NCI-H524 treated with DMSO at 0.1 percent for 48 hours (cell line): ENCODE results near the gene FBXO44.
"Not testable (repeated sequence)": the region's sequence is repeated elsewhere in the genome, so short reads cannot be mapped to it uniquely, and the experiment has no call there.

Experiments
- DNase-seq: peaks from one replicate; lab custom pipeline; 2025; lab: John Stamatoyannopoulos, UW

The FBXO44 gene, protein sequence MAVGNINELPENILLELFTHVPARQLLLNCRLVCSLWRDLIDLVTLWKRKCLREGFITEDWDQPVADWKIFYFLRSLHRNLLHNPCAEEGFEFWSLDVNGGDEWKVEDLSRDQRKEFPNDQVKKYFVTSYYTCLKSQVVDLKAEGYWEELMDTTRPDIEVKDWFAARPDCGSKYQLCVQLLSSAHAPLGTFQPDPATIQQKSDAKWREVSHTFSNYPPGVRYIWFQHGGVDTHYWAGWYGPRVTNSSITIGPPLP

DNA sequence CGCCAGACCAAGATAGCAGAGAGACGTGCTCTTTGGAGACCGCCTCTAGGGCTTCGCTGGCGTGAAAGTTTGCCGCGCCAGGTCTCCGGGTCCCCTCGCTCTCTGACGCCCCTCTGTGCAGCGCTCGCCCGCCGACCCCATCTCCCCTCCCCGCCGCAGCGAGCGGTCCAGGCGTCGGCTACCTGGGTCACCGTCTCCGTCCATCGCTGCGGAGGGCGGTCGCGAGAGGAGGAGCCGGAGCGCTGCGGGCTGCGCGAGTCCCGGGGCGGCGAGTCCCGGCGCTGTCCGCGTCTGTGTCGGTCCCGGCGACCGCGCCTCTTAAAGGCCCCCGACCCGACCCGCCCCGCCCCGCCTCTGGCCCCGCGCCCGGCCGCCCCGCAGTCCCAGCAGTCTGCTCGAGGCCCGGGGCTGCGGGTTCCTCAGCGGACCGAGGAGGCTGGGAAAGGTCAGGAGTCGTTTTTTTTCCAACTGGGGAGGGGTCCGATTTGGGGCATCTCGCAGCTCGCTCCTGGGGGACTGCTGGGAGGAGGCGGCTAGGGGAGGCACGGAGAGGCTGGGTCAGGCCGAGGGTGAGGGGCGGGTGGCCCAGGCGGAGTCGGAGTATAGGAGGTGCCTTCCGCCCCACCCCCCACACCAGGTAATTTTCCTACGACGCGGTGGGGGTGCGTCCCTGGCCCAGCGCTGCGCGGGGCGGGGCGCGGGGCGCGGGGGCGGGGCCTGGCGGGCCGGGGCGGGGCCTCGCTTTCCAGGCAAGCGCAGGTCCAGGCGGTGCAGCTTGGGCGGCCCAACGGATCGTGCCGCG lies at the start of gene FBXO44, which contains the start of gene FBXO2:
Gene FBXO44 (plus strand): TSS at position 741 of the 802 bp plus-strand sequence. CDS start 959 bp downstream, outside the sequence.
Gene FBXO2 (minus strand): TSS at position 293 of the 802 bp plus-strand sequence. CDS start 89 bp downstream, at position 204.
- no peak for DNase-seq

DNA sequence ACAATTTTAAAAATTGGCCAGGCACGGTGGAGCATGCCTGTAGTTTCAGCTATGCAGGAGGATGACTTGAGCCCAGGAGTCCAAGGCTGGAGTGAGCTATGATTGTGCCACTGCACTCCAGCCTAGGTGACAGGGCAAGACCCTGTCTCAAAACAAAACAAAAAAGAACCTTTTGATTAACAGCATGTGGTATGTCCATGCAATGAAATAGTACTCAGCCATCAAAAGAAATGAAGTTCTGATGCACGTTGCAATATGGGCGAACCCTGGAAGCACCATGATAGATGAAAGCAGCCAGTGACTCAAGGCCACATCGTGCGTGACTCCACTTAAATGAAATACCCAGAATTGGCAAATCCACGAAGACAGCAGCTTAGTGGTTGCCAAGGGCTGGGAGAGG lies 47.9 kb upstream of the FBXO44 start:
- no peak for DNase-seq

DNA sequence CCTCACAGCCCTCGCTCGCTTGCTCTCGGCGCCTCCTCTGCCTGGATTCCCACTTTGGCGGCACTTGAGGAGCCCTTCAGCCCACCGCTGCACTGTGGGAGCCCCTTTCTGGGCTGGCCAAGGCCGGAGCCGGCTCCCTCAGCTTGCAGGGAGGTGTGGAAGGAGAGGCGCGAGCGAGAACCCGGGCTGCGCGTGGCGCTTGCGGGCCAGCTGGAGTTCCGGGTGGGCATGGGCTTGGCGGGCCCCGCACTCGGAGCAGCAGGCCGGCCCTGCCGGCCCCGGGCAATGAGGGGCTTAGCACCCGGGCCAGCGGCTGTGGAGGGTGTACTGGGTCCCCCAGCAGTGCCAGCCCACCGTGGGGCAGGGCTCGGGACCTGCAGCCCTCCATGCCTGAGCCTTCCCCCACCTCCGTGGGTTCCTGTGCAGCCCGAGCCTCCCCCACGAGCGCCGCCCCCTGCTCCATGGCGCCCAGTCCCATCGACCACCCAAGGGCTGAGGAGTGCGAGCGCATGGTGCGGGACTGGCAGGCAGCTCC lies 46.0 kb upstream of the FBXO44 start:
- not testable (repeated sequence) for DNase-seq

DNA sequence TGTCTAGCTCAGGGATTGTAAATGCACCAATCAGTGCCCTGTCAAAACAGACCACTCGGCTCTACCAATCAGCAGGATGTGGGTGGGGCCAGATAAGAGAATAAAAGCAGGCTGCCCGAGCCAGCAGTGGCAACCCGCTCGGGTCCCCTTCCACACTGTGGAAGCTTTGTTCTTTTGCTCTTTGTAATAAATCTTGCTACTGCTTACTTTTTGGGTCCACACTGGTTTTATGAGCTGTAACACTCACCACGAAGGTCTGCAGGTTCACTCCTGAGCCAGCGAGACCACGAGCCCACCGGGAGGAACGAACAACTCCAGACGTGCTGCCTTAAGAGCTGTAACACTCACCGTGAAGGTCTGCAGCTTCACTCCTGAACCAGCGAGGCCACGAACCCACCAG lies 45.3 kb upstream of the FBXO44 start:
- not testable (repeated sequence) for DNase-seq

DNA sequence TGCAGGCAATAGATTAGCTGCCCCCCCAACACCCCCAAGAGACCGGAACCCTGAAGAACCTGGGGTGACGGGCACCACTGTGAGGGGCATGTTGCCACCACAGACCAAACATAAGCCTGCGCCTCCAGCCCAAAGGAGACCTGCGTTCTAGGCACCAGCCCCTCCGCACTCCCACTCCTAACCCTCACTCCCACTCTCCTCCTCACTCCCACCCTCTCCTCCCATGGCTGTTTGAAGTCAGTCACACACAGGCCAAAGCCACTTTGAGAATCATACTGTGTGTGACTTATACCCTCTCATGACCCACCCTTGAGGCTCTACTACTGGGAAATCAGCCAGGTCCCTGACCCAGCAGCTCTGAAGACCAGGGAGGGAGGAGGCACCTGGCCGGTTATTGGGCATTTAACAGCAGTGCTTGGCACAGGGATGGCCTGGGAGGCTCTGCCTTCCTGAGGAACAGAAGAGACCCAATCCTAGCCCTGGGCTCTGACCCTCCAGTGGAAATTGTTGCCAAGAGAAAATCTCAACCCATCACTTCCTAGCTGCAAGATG lies 44.0 kb upstream of the FBXO44 start:
- DNase-seq = no peak

DNA sequence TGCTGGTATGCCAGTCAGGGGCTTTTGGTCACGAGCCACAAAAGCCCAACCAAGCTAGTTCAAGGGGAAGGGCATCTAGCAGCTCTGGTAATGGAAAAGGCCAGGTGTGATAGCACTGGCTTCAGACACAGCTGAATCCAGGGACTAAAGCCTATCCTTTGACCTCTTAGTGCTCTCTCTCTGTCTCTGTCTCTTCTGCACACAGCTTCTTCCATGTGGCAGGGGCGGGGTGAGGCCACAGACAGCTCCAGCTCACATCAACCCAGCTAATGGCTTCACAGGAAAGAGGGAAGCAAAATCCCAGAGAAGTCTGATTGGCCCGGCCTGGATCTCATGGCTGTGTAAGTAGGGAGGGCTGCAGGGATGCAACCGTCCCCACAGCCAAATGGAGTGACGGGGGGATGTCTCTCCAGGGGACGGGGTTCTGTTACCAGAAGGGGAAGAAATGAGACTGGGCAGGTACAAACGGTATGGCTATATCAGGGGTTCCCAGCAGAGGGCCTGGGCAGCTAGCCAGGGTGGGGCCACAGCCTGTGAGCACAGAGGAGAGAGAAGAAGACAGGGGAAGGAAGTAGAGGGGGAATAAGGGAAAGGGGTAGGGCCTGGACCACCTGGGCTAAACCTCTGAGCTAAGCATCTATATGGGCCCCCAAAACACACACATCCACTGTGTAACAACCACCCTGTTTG lies 42.9 kb upstream of the FBXO44 start:
- DNase-seq = no peak

DNA sequence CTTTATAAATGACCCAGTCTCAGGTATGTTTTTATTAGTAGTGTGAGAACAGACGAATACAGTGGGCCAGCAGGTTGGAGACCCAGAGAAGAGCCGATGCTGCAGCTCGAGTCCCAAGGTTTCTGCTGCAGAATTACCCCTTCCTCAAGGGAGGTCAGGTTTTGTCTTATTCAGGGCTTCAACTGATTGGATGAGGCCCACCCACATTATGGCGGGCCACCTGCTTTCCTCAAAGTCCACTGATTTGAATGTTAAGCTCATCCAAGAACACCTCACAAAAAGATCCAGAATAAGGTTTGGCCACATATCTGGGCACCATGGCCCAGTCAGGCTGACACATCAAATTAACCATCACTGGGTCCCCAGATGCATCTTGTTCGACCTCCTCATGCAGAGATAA lies 41.3 kb upstream of the FBXO44 start:
- no peak for DNase-seq

DNA sequence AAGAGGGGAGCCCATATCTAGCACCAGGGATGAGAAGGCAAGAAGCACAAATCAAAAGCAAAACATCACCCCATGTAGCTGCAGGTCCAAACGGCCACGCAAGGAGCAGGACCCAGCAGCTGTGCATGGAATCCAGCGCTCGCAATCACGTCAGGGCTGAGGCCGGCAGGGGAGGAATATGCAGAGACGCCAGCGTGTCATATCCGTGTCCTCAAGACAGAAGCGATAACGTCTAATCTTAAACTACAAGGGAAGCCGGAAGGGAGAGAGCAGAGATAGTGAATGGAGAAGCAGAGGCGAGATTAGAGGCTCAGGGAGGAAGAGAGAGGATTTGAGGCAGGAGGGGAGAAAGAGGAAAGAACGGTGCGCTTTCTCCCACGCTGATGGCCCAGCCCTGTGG lies 39.6 kb upstream of the FBXO44 start:
- no peak for DNase-seq

DNA sequence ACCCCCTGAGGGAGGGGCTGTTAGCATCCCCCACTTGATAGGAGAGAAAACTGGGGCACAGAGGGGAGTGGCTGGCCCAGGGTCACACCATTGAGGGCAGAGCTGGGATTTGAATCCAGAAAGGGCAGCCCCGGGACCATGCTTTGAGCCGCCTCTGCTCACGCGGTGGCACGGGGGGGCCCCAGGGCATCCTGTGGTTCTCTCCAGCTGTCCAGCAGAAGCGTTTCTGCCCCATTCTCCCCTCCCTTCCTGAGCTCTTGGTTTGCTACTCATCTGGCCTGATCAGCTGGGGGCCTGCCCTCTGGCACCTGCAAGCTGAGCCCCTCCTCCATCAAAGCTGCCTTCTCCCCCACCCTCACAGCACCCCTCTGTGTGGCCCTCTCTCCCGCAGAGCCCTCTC lies 37.9 kb upstream of the FBXO44 start:
- no peak for DNase-seq

DNA sequence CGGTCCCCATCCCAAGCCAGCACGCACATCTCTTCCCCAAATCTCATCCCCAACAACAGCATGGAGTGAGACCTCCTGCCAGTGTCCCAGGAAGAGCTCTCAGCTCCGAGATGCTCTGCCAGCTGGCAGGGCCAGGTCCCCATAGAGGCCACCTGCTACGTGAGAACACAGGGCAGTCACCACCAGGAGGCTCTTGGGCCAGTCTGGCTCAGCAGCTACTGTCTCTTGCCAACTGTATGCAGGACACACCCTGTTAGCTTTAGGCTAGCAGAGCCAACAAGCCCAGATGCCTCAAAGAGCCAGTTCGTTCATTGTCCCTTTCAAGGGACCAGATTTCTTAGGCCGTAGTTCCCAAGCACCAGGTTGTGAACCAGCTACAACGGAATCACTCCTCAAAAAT lies 37.4 kb upstream of the FBXO44 start:
- peak; percentile 24 for DNase-seq

DNA sequence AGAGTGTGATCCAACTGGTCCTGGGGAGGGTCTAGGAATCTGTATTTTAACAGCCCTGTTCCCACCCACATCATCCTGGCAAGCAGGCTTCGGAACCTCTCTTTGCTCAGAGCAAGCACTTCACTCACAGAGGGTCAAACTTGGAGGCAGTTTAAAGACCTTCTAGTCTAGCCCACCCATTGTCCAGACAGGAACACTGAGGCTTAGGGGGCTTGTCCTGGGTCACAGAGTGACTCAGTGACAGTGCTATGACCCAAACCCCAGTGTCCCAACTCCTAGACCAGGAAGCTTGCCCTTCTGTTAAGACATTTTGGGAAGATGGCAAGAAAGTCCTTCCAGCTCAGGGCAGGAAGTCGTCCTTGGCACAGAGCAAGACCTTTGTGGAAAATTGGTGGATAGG lies 36.9 kb upstream of the FBXO44 start:
- no peak for DNase-seq

DNA sequence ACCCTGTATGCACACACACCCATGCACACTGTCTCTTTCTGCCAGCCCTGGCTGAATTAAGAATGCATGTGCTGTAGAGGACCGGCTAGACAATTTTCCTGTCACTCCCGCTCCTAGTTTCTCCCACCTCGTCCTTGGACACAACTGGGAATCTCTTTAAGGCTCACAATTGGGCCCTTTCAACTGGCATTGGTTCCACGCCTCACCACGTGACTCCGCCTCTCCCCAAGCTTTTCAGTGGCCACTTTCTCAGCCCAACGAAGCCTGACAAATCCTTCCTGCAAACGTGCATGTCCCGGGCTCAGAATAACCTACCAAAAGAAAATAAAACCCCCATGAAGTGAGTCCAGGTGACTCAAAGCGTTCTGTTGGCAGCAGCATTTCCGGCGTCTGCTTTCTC lies 34.3 kb upstream of the FBXO44 start:
- no peak for DNase-seq

DNA sequence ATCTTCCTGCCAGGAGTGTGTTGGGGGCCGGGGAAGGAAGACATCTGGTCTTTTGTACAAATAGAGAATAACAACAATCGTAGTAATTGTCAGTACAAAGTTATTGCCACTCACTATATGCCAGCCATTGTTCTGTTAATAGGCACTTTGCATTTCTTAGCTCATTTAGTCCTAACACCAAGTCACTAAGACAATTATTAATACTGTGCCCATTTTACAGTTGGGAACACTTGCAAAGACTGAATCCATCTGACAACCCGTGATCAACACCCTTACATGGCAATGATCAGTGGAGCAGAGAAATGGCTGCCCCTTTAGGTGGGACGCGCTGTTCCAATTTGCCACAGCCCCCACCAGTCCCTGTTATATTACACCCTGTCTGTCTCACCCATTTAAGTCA lies 33.8 kb upstream of the FBXO44 start:
- no peak for DNase-seq

DNA sequence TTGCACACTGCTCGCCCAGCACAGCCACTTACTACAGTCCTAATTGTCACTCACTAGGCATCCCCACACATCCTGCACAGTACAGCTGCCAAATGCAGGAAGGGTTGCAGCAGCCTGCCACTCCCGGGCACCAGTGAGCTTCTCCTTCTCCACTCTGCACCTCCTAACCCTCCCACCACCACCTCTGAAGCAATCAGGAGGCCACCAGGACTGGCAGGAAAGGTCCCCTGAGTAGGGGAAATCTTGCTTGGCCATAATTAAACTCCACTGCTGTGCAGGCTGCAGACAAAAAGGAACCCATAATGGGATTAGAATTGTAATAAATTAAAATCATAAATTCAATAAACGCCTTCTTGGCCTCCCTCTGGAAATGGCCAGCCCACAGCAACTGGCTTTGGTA lies 32.3 kb upstream of the FBXO44 start:
- no peak for DNase-seq

DNA sequence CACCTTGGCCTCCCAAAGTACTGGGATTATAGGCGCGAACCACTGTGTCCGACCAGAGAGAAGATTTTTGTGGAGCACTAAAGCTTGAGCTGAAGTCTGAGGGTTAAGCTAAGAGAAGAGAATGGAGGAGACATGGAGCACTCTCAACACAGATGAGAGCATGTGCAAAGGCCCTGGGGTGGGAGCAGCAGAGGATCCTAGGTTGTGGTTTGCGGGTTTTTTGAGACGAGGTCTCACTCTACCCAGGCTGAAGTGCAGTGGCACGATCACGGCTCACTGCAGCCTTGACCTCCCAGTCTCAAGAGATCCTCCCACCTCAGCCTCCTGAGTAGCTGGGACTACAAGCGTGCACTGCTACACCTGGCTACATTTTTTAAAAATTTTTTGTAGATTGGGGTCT lies 31.0 kb upstream of the FBXO44 start:
- no peak for DNase-seq

DNA sequence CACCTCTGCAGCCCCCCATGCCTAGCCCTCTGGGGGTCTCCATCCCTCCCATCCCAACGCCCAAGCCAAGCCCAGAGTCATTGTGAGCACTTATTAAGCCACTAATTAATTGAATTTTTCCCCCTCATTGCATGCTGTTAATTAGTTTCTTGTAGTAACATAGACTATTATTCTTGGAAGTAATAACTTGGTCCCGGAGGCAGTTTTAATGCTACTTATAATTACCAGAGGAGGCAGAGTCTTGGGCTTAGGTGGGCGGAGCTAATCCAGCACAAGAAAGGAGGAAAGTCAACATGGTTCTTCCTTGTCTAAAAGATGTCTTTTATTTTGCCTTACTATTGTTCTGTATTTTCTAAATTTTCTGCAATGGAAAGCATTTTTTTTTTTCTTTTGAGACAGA lies 28.1 kb upstream of the FBXO44 start:
- DNase-seq = no peak

DNA sequence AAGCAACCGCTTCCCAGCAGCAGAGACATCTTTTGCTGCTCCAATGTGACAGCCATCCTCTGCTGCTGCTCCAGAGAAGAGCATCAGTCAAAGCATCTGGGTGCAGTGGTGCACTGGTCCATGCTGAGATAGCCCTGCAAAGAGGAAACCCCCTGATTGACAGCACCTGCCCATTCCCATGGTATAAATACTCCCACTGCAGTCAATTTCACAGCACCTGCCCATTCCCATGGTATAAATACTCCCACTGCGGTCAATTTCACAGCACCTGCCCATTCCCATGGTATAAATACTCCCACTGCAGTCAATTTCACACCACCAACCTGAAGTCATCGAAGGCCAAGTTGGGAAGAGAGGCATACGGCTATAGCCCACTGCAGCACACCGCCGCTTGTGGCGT lies 25.9 kb upstream of the FBXO44 start:
- DNase-seq = no peak

DNA sequence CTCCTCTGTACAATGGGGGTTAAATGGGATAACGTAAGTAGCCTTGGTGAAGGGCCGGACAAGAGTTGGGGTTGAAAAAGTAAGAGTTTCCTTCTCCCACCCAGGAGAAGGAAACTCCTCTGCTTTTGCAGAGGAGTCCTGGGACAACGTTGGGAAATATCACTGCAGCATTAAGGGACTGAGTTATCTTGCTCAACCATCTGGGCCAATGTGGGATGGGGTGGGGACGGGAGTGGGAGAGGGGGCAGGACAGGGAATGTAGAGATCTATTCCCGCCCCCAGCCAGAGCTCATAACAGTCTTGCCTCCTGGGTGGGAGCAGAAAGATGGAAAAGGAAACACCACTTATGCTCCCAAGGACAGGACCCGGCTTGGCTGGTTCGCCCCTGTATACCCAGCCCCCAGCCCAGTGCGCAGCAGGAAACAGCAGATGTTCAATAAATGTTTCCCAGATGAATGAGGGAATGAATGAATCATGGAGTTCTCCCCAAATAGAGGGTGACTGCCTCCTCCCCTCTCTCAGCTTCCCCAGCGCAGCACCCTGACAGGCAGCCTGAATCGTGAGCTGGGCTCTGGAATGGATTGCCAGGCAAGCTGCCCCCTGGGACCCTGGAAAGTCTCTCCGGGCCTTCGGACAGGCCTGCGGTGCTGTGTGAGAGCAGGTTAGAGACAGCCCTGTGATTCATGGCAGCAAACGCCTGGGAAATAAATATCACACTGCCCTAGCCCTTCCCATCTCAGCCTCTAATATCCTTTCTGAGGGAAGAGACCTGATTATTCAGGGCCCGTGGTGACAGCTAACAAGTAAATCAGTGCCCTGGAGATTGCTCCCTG lies 25.3 kb upstream of the FBXO44 start:
- peak; percentile 12 for DNase-seq

DNA sequence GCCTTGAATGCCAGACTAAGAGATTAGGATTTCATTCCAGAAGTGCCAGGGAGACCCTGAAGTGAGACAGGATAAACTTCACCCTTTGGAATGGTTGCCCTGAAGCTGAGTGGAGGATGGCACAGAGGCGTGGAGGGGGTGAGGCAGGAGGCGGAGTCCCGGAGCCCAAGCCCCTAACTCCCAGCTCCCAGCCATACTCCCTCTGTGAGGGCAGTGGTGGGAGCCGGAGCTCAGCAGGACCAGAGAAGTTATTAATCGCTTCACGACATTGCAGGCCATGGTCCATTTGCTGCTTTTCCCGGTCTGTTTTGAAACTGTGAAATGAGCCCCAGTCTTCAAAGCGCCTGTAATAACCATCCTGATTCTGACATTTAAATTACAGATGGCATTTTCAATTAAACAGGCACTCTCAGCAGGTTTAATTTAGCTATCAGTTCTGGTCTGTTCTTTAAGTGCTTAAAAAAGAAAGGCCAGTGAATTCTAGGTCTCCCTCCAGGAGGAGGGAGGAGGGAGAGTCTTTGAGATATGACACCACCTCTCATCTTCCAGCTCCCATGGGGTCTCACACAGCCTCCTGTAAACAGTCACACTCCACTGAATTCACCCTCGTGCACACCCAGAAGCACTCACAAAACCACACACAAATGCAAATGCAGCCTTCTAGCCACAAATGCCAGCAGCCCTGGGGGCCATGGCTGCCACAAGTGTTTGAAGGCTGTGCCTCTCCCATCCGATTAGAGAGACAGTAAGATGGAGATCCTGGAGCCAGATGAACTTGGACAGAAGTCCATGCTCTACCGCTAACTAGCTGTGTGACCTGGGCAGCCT lies 20.1 kb upstream of the FBXO44 start:
- peak; percentile 21 for DNase-seq

DNA sequence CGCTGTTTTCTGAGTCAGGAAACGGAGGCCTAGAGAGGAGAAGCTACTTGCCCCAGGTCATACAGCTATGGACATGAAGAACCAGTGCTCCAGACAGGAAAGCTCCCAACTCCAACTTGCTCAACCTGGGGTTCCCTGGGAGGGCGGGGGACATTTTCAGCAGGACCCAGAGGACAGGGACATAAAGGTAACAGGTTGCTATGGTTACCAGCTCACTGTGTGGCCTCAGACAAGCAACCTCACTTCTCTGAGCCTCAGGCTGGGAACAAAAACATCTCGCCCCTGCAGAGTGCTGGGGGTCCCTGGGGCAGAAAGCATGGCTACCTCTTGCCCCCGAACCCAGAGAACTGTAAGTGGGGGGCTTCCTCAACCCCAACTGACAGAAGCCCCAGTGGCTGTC lies 16.6 kb upstream of the FBXO44 start:
- DNase-seq = no peak

DNA sequence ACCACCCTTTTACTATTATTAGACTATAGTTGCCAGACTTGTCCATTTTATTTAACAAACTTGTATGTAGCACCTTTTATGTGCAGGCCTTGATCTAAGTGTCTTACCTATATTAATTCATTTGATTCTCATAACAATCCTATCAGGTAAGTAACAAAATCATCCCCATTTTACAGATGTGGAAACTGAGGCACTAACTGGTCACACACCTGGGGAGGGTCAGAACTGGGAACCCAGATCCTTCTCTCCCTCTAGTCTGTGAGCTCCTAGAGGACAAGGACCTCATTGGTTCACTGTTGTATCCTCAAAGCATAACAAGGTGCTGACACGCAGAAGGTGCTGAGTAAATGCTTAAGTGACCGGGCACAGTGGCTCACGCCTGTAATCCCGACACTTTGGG lies 15.3 kb upstream of the FBXO44 start:
- no peak for DNase-seq
